GM19351 (cell line): ENCODE data around the gene ZNF446.
"Not testable (repeated sequence)": the region's sequence is repeated elsewhere in the genome, so short reads cannot be mapped to it uniquely, and the experiment has no call there.

Experiments
- ATAC-seq: cut with Tn5 transposase; IDR thresholded peaks from one replicate; pipeline ENCODE4 v1.9.1; 2021; ENCODE audit warnings: mild to moderate bottlenecking, moderate library complexity; ENCODE audit not compliant: unreplicated experiment

The ZNF446 gene

GRCh38 chr19:58498316-58499020 lies 22.3 kb downstream of the ZNF446 start:
- no peak for ATAC-seq

- peak; percentile 92 for ATAC-seq
Observed at GRCh38 chr19:58499021-58499927, 23.1 kb downstream of the ZNF446 start.

- no peak for ATAC-seq
Observed at GRCh38 chr19:58500242-58500641, 24.1 kb downstream of the ZNF446 start.

GRCh38 chr19:58507602-58508223 lies 31.6 kb downstream of the ZNF446 start:
- not testable (repeated sequence) for ATAC-seq

GRCh38 chr19:58509731-58510083 lies 33.6 kb downstream of the ZNF446 start:
- ATAC-seq, result no peak

- ATAC-seq, result no peak
Observed at GRCh38 chr19:58510084-58510862, 34.1 kb downstream of the ZNF446 start.

GRCh38 chr19:58511353-58512208 lies 35.4 kb downstream of the ZNF446 start, which contains the start of gene SLC27A5:
Gene SLC27A5 (minus strand): TSS chr19:58511992. CDS start chr19:58511955, 37 bp downstream.
- ATAC-seq, result no peak

GRCh38 chr19:58513213-58513693 lies 37.1 kb downstream of the ZNF446 start:
- ATAC-seq, result peak; percentile 5

- peak; percentile 78 for ATAC-seq
Observed at GRCh38 chr19:58513694-58514563, 37.8 kb downstream of the ZNF446 start.

GRCh38 chr19:58514564-58515022 lies 38.4 kb downstream of the ZNF446 start:
- ATAC-seq, result no peak

GRCh38 chr19:58515259-58515658 lies 39.1 kb downstream of the ZNF446 start:
- ATAC-seq, result no peak

GRCh38 chr19:58516246-58516836 lies 40.2 kb downstream of the ZNF446 start:
- no peak for ATAC-seq

- ATAC-seq, result no peak
Observed at GRCh38 chr19:58516964-58517833, 41.0 kb downstream of the ZNF446 start.

GRCh38 chr19:58518256-58519086 lies 42.3 kb downstream of the ZNF446 start:
- no peak for ATAC-seq

- ATAC-seq, result no peak
Observed at GRCh38 chr19:58519087-58519354, 42.9 kb downstream of the ZNF446 start.

- peak; percentile 76 for ATAC-seq
Observed at GRCh38 chr19:58519355-58520256, 43.5 kb downstream of the ZNF446 start, which contains the start of gene ZBTB45. Gene ZBTB45 (minus strand): TSS chr19:58519810. CDS start chr19:58517673, 2,137 bp downstream.
